ENCODE results near the gene NEDD9.

DNA sequence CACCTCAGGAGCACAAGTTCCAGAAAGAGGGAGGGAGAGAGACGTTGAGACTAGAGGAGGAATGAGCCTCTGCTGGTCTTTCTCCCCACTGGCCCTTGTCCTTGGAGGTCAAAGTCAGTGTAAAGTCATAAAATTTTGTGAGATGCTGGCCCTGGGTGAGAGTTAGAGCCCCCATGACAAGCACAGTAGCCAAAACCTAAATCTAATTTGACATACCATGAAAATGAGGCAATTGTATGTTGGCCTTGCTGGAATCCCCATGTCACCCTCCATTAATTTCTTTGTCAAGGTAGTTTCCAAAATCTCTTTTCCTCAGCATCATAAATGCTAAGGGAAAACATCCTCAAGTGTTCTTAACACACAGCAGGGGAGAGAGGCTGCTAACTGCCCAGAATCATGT lies 17.6 kb upstream of the NEDD9 start:
- TF ChIP-seq SRF (IDR thresholded peaks at IDR 0.05; ENCODE audit: low read depth, low read length) (no peak), REL (CRISPR knock-in tag; conservative IDR thresholded peaks at IDR 0.05) (no peak), ZNF253 (CRISPR knock-in tag; IDR thresholded peaks at IDR 0.05; ENCODE audit: borderline replicate concordance) (no peak), ZBTB8A (CRISPR knock-in tag; IDR thresholded peaks at IDR 0.05; ENCODE audit: borderline replicate concordance, low read depth) (no peak), ETV6 (CRISPR knock-in tag; conservative IDR thresholded peaks at IDR 0.05) (no peak)
- TF ChIP-seq, protein P1, sequence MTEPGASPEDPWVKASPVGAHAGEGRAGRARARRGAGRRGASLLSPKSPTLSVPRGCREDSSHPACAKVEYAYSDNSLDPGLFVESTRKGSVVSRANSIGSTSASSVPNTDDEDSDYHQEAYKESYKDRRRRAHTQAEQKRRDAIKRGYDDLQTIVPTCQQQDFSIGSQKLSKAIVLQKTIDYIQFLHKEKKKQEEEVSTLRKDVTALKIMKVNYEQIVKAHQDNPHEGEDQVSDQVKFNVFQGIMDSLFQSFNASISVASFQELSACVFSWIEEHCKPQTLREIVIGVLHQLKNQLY (CRISPR knock-in tag; IDR thresholded peaks at IDR 0.05): no peak

Measured in HepG2 (cell line).